ENCODE results near the gene MAGEE1.

Gene MAGEE1, protein sequence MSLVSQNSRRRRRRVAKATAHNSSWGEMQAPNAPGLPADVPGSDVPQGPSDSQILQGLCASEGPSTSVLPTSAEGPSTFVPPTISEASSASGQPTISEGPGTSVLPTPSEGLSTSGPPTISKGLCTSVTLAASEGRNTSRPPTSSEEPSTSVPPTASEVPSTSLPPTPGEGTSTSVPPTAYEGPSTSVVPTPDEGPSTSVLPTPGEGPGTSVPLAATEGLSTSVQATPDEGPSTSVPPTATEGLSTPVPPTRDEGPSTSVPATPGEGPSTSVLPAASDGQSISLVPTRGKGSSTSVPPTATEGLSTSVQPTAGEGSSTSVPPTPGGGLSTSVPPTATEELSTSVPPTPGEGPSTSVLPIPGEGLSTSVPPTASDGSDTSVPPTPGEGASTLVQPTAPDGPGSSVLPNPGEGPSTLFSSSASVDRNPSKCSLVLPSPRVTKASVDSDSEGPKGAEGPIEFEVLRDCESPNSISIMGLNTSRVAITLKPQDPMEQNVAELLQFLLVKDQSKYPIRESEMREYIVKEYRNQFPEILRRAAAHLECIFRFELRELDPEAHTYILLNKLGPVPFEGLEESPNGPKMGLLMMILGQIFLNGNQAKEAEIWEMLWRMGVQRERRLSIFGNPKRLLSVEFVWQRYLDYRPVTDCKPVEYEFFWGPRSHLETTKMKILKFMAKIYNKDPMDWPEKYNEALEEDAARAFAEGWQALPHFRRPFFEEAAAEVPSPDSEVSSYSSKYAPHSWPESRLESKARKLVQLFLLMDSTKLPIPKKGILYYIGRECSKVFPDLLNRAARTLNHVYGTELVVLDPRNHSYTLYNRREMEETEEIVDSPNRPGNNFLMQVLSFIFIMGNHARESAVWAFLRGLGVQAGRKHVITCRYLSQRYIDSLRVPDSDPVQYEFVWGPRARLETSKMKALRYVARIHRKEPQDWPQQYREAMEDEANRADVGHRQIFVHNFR

GRCh38 chrX:76427560-76428242, at the start of gene MAGEE1:
Gene MAGEE1, plus strand, starts transcription at chrX:76427710. Its CDS starts 221 bp downstream, at chrX:76427931.
- peak; percentile 81 for DNase-seq

GRCh38 chrX:76398970-76399369, 28.5 kb upstream of the MAGEE1 start:
- DNase-seq, result no peak

DNA sequence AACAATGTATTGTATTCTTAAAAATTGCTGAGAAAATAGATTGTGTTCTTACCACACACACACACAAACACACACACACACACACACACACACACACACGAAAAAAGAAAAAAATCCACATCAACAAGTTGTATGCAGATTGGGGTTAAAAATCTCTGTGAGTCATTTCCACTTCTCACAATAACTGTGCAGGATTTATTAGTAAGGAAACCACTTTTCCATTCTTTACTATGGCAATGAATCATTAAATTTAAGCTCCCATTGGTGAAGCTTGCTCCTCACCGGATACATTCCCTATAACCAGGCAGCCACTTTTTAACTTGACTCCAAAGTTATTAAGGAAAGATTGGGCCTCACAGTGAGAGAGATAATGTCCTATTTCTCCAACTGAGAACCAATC, 19.7 kb upstream of the MAGEE1 start:
- DNase-seq, result peak; percentile 9

- no peak for DNase-seq
Measured at GRCh38 chrX:76420237-76420636, 7.3 kb upstream of the MAGEE1 start.

DNA sequence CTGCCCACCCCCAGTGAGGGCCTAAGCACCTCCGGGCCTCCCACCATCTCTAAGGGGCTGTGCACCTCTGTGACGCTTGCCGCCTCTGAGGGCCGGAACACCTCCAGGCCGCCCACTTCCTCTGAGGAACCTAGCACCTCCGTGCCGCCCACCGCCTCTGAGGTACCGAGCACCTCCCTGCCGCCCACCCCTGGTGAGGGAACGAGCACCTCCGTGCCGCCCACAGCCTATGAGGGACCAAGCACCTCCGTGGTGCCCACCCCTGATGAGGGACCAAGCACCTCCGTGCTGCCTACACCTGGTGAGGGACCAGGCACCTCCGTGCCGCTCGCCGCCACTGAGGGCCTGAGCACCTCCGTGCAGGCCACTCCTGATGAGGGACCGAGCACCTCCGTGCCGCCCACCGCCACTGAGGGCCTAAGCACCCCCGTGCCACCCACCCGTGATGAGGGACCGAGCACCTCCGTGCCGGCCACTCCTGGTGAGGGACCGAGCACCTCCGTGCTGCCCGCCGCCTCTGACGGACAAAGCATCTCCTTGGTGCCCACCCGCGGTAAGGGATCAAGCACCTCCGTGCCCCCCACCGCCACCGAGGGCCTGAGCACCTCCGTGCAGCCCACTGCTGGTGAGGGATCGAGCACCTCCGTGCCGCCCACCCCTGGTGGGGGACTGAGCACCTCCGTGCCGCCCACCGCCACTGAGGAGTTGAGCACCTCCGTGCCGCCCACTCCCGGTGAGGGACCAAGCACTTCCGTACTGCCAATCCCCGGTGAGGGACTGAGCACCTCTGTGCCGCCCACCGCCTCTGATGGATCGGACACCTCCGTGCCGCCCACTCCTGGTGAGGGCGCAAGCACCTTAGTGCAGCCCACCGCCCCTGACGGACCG, 977 bp downstream of the MAGEE1 start:
- peak; percentile 16 for DNase-seq

GRCh38 chrX:76433219-76433618, 5.7 kb downstream of the MAGEE1 start:
- no peak for DNase-seq

DNA sequence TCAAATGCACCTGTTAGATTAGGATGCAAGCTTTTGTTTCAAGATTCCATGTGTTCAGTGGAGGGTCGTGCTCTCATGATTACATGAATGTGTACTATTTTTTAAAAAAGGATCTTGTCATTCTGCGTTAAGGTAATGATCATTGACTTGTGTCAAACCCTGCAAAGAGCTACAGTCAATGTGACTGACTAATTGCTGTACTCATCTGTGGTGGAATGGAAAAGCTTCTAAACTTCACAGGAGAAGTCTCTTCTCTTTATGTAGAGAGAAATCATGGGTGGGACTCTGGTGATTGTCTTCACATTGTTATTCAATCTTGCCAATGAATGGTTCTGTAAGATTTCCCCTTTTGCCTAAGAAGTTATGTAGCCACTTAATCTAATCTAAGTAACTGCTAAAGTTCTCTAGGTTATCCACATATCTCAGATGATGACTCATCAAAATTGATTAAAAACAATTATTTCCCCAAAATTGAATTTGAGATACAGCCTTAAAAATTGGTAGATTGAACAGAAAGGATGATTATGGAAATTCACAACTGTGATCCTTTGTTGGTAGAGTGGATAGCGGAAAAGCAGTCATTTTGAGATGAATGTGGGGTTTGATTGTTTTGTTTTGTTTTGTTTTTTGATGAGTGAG, 6.7 kb downstream of the MAGEE1 start:
- no peak for DNase-seq

DNA sequence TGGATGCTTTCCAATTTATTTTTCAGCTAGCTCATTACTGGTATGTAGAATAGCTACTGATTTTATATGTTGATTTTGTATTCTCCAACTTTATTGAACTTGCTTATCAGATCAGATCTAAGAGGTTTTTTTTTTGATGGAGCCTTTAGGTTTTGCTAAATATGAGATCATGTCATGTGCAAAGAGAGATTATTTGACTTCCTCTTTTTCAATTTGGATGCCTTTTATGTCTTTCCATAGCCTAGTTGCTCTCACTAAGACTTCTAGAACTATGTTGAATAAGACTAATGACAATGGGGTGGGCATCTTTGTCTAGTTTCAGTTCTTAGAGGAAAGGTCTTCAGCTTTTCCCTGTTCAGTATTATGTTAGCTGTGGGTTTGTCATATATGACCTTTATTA, 11.7 kb downstream of the MAGEE1 start:
- no peak for DNase-seq

GRCh38 chrX:76453737-76454406, 26.4 kb downstream of the MAGEE1 start:
- DNase-seq, result no peak

- peak; percentile 30 for DNase-seq
Measured at GRCh38 chrX:76454456-76454927, 27.0 kb downstream of the MAGEE1 start.

DNA sequence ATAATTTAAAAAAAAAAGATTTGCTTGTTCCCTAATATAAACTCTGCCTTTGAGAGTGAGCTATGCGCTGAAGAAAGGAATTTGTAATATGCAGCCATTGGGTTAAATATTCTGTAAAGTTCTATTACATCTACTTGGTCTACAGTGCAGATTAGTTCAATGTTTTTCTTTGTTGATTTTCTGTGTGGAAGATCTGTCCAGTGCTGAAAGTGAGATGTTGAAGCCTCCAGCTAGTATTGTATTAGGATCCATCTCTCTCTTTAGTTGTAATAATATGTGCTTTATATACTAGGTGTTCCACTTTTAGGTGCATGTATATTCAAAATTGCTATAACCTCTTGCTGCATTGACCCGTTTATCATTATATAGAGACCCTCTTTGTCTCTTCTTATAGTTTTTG, 49.8 kb downstream of the MAGEE1 start:
- no peak for DNase-seq
